ENCODE data around the gene DBNDD1.
A peak's percentile ranks its signal among the peaks of the same experiment; 100 is the strongest.
"Not testable (repeated sequence)": the region's sequence is repeated elsewhere in the genome, so short reads cannot be mapped to it uniquely, and the experiment has no call there.

DBNDD1 gene

DNA sequence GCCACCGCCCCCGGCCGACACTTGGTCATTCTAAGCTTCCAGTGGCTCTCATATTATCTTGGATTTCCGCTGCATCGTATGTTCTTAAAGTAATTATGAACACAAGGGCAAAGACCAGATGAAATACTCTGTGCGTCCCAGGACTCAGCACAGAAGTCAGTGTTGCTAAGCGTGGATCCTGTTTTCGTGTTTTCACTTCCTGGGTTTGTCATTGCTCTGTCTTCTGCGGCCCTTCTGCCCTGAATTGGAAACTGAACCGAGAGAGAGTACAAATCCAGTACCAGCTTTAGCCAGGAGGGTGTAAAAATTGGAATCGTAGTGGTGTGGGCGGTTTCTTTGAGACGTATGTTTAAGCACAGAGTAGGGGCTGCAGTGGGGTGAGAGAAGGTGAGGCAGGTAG lies 32.7 kb downstream of the DBNDD1 start:
- no peak for DNase-seq

DNA sequence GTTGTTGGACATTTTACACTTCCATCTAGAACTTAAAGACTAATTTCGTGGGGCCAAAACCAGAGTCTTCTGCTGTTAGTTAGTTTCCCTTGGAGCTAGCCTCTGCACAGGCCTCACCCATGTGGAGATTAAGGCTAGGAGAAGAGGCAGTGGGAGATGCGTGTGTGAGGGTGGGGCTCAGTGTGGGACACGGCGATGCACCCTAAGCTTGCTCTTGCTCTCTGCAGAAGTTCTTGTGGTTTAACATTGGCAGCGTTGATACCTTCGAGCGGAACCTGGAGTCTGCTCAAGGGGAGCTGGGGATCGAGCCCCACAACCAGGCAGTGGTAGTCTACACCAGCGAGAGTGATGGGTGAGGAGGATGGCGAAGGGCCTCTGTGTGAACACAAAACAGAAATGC lies 34.0 kb downstream of the DBNDD1 start:
- DNase-seq, result no peak

DNA sequence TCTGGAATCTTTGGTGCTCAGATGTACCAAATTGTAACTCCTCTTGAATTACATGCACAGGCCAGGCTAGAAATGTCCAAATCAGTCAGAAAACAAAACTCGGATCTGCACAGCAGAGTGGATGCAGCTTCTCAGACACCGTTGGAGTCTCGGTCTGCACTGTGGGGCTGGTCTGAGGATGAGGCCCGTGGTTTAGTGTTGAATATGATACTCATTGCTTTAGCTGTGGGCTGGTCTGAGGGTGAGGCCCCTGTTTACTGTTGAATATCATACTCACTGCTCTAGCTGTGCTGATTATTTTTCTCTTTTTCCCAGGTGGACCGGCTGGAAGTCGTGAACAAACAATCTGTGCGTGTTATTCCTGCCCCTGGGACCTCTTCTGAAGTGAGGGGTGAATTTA lies 35.0 kb downstream of the DBNDD1 start:
- DNase-seq, result no peak

DNA sequence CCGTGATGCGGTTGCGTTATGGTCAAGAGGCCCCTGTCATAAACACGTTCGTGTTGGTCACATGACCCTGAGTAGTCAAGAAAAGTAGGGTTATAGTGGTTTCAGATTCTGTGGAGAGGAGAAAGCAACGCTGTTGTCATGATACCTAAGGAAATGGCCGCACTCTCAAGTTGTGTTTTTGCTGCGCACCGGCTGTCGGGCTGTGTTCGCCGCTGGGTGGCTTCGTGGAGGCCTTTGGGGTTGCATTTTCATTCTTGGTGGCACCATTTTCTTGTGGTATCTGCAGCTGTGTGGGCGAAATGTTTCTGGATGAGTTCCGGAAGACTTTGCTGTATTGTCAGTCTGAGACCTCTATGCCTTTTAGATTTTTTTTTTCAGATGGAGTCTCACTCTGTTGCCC lies 35.7 kb downstream of the DBNDD1 start:
- no peak for DNase-seq

DNA sequence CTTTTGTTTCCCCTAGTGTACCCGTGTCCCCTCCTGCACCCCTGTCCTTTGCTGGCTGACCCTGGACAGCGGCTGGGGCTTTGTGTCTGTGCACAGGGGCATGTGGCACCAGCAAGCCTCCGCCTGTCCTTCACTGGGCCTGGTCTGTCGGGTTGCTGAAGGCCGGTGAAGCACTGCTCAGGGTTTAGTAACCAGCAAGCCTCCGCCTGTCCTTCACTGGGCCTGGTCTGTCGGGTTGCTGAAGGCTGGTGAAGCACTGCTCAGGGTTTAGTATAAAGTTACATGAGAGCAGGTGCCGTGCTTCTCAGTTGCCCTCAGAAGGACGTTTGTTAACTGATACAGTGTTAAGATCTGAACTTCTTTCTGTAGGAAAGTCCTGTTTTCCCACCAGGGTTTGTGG lies 36.9 kb downstream of the DBNDD1 start:
- no peak for DNase-seq

GRCh38 chr16:89981414-89981813 lies 37.8 kb downstream of the DBNDD1 start:
- no peak for DNase-seq

- DNase-seq, result no peak
Measured at GRCh38 chr16:89974870-89975269, 44.4 kb downstream of the DBNDD1 start.

- DNase-seq, result no peak
Measured at GRCh38 chr16:89973654-89974335, 45.5 kb downstream of the DBNDD1 start.

- no peak for DNase-seq
Measured at GRCh38 chr16:89973235-89973634, 46.0 kb downstream of the DBNDD1 start.

DNA sequence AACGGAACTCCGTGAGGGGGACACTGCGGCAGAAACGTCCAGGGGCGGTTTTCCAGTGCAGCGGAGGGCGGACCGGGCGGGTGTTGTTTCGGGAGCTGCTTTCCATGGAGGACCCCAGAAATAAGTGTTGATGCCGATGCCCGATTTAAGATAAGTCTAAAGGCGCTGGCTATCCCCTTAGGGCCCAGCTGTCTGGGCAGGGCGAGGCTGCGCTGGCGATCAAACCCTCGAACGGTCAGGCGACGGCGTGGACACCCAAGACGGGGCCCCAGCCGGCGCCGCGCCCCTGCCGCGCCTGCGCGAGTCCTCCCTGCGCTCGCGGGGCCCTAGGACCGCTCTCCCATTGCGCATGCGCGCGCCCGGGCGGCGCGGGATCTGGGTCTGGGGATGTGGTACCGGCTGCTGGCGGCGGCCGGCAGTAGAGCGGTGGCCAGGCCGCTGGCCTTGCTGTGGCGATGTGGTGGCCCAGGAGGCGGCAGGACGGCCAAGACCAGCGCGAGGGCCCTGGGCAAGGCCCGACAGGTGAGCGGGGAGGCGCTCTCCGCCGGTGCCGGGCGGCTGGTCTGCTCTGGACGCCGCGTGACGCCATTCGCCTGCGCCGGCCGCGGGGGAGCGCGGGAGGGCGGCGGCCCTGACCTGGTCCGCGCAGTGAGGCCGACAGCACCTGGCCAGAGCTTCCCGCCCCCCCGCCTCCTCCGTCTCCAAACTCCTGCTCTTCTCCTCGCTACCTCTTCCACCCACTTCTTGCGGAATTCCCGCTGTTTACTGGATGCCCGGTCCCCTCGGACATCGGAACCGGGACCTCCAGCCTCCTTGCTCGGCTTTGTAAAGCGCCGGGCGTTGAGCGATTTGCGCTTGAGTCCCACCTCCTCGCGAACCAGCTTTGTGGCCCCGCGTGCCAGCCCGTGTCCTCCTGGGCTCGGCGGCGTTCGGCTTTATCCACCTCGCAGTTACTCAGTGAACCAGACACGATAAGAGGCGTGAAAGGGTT lies 46.7 kb downstream of the DBNDD1 start:
- DNase-seq, result peak; percentile 10

GRCh38 chr16:89971495-89972243 lies 47.6 kb downstream of the DBNDD1 start:
- no peak for DNase-seq

- peak; percentile 53 for DNase-seq
Measured at GRCh38 chr16:89969741-89970410, 49.4 kb downstream of the DBNDD1 start.

- DNase-seq, result not testable (repeated sequence)
Measured at GRCh38 chr16:89968074-89968473, 51.2 kb downstream of the DBNDD1 start.

DNA sequence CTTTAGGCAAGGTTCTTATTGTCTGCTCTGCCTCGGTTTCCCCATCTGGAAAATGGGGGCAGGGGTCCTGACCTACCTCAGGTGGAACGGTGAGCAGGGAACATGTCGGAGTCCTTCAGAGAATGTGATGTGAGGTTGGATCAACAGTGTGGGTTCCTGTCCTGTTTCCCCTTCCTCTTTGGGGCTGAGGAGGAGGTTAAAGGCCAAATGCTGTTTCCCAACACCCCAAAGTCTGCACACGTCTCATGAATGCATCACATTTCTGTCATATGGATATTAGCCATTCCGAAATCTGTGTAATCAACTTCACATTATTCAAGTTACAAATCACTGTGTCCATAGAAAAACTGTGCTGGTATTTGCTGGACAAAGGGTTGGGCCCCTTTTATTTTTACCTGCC lies 51.8 kb downstream of the DBNDD1 start:
- DNase-seq, result not testable (repeated sequence)

- no peak for DNase-seq
Measured at GRCh38 chr16:89966756-89967155, 52.5 kb downstream of the DBNDD1 start.

GRCh38 chr16:89965447-89966225 lies 53.6 kb downstream of the DBNDD1 start:
- no peak for DNase-seq

GRCh38 chr16:89964201-89964600 lies 55.1 kb downstream of the DBNDD1 start:
- no peak for DNase-seq

DNA sequence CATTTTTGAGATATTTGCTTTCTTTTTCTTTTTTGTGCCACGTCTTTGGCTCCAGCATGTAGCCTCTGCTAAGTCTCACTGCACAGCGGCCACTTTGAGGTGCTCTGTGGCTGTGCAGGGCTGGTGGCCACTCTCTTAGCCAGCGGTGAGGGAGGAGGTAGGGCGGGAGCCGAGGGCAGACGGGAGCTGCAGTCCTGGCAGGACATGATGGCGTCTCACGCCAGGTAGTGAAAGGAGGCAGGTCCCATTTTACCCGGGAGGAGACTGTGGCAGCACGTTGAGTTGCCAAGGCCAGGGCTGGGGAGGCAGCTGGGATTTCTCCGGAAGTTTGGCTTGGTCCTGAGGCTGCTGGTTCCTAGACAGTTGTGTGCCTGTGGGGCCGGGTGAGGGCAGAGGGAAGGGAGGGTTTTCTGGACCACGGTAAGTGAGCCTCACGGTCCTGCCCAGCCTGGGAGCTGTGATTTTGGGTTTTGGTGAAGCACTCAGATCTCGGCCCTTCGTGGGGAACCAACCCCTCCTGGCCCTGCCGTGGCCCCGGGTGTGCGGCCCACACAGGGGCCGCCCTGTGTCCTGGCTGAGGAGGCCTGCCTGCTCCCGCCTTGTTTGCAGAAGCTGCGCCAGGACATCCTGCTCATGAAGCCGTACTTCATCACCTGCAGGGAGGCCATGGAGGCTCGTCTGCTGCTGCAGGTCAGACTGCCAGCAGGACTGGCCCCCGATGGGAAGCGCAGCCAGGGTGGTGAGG lies 56.3 kb downstream of the DBNDD1 start:
- no peak for DNase-seq

GRCh38 chr16:89961920-89962319 lies 57.3 kb downstream of the DBNDD1 start:
- DNase-seq, result no peak

DNA sequence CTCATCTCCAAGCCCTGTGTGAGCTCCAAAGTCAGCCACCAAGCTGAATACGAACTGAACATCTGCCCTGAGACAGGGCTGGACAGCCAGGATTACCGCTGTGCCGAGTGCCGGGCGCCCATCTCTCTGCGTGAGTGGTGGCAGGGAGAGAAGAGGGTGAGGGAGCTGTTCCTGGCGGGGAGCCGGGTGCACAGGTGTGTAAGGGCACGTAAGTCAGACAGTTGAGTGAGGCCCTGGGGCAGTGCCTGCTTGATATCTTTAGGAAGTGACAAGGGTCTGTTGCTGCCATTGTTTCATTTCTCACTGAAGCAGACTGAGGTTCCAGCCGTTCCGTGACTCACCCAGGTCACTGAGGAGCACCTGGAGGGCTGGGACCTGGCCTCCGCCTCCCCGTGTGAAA lies 58.3 kb downstream of the DBNDD1 start:
- DNase-seq, result no peak

- no peak for DNase-seq
Measured at GRCh38 chr16:89958596-89958995, 60.7 kb downstream of the DBNDD1 start.

Measured in SIG-M5 (cell line).